Fibroblast of lung (primary cell): ENCODE data around the gene SPATA12. TPM values are rescaled to one million over a fixed set of nuclear protein-coding genes. Genes with fewer than 3 reads are reported as not detected.

ENCODE experiments used
- DNase-seq, 2 donors: peaks; one replicate each; pipeline versions ENCODE4 v3.0.0 to v3.0.0-alpha.2; 2010; ENCODE audit warnings: low read depth in 2 of 2
- H2AFZ ChIP-seq: 2 replicates; pipeline ENCODE4 v1.5.1; 2012; ENCODE audit warnings: low read length, control low read depth, inconsistent platforms
- H3K27ac ChIP-seq: 2 replicates; pipeline ENCODE4 v1.5.1; 2011; ENCODE audit warnings: low read length, control low read depth; ENCODE audit not compliant: insufficient read depth
- H3K27me3 ChIP-seq: 2 replicates; pipeline ENCODE4 v1.5.1; 2011; ENCODE audit warnings: mild to moderate bottlenecking, low read length; ENCODE audit not compliant: control insufficient read depth, insufficient read depth
- H3K36me3 ChIP-seq: 2 replicates; pipeline ENCODE4 v1.5.1; 2011; ENCODE audit warnings: low read length; ENCODE audit not compliant: control insufficient read depth, insufficient read depth
- H3K4me1 ChIP-seq: 2 replicates; pipeline ENCODE4 v1.5.1; 2011; ENCODE audit warnings: low read length; ENCODE audit not compliant: control insufficient read depth, insufficient read depth; ENCODE audit errors: extremely low read depth
- H3K4me2 ChIP-seq: 2 replicates; pipeline ENCODE4 v1.5.1; 2011; ENCODE audit warnings: low read length, control low read depth; ENCODE audit not compliant: insufficient read depth; ENCODE audit errors: extremely low read depth
- H3K4me3 ChIP-seq, 4 experiments: fragments of 200-600 bp in 1 of 4; sonication (generic) in 1 of 4; replicated peaks in 1 of 4; 2 replicates each; pipeline ENCODE4 v1.5.1; 2011 to 2016; ENCODE audit warnings: low read length in 4 of 4, low read depth in 3 of 4, mild to moderate bottlenecking in 3 of 4, control low read depth in 2 of 4, inconsistent platforms in 1 of 4, mixed read lengths in 1 of 4; ENCODE audit not compliant: insufficient read depth in 1 of 4; ENCODE audit errors: control extremely low read depth in 1 of 4
- H3K79me2 ChIP-seq: 2 replicates; pipeline ENCODE4 v1.5.1; 2012; ENCODE audit warnings: mild to moderate bottlenecking, low read length, inconsistent platforms; ENCODE audit not compliant: control insufficient read depth, insufficient read depth
- H3K9ac ChIP-seq: 2 replicates; pipeline ENCODE4 v1.5.1; 2011; ENCODE audit warnings: mild to moderate bottlenecking, low read length, control low read depth; ENCODE audit not compliant: insufficient read depth
- H3K9me3 ChIP-seq: 2 replicates; pipeline ENCODE4 v1.5.1; 2012; ENCODE audit warnings: low read depth, low read length; ENCODE audit not compliant: control insufficient read depth, insufficient read depth
- H4K20me1 ChIP-seq: 2 replicates; pipeline ENCODE4 v1.5.1; 2011; ENCODE audit warnings: low read length; ENCODE audit not compliant: control insufficient read depth, insufficient read depth; ENCODE audit errors: extremely low read depth
- EZH2 ChIP-seq: IDR thresholded peaks from 2 replicates; pipeline ENCODE4 v1.5.1; 2012; ENCODE audit warnings: low read length, control low read depth, mild to moderate bottlenecking; ENCODE audit errors: missing control alignments
- polyA plus RNA-seq, 2 donors: library from polyadenylated mRNA; depleted of rRNA in 1 of 2; stranded (reverse) in 1 of 2; unstranded in 1 of 2; fragments of >200 nt; gene quantifications; 2 replicates each; pipeline ENCODE4 v1.2.1, GENCODE V29; 2011 to 2012; ENCODE audit warnings: missing spikeins in 1 of 2
- total RNA-seq: library from RNA; depleted of rRNA; stranded (reverse); fragments of >200 nt; gene quantifications from 2 replicates; pipeline ENCODE4 v1.2.1, GENCODE V29; 2014
- TF ChIP-seq, protein P1 (sequence below), 2 donors: IDR thresholded peaks in 1 of 2; conservative IDR thresholded peaks in 1 of 2; 1 replicate in 1 of 2; 2 replicates in 1 of 2; pipeline ENCODE4 v1.5.1; 2011 to 2012; ENCODE audit warnings: low read length in 2 of 2, control low read depth in 1 of 2, inconsistent platforms in 1 of 2, low read depth in 1 of 2, mild to moderate bottlenecking in 1 of 2

Gene SPATA12
- total and polyA plus RNA-seq, 2 donors (not counting 1 experiment from before 2014, with no cell fraction given) = not detected

DNA sequence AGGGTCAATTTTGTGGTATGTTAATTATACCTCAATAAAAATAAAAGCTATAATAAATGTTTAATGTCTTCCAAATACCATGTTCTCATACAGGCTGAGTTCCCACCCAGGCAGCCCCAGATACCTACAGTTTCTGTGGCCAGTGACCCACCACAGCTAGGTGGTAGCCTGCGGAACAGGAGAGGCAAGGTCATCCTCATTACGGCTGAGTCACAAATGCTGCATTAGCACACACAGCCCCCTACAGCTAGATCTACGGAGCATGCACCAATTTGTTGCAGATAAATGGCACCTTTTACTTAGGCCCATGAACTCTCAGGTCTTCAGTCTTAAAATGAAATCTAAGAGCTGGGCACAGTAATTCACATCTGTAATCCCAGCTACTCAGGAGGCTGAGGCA, 5.1 kb downstream of the SPATA12 start:
- Histone ChIP-seq H3K4me1 (peaks cover 8% of the 10 kb centered on the region), H3K4me2 (no peak overlapping the region)
- DNase-seq = peak in 1 of 2 donors; percentile 89

DNA sequence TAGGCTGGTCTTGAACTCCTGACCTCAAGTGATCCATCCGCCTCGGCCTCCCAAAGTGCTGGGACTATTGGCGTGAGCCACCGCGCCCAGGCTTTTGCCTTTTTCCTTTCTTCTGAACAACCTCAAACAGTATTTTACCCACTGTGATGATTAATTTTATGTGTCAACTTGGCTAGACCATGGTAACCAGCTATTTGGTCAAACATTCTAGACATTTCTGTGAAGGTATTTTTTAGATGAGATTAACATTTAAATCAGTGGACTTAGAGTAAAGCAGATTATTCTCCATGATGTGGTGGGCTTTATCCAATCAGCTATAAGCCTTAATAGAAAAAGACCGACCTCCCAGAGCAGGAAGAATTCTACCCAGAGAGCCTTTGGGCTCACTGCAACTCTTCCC, 6.0 kb downstream of the SPATA12 start:
- Histone ChIP-seq H3K36me3 (no peaks in the 10 kb centered on the region), H3K4me1 (peaks cover 7% of the 10 kb centered on the region), H3K4me3 (no peak overlapping the region), H3K79me2 (no peaks in the 10 kb centered on the region), H4K20me1 (no peaks in the 10 kb centered on the region), H2AFZ (no peak overlapping the region), H3K9ac (no peak overlapping the region), H3K27ac (no peak overlapping the region), H3K9me3 (no peaks in the 10 kb centered on the region), H3K27me3 (no peaks in the 10 kb centered on the region), H3K4me2 (no peak overlapping the region)
- no peak for TF ChIP-seq EZH2
- TF ChIP-seq, protein P1, sequence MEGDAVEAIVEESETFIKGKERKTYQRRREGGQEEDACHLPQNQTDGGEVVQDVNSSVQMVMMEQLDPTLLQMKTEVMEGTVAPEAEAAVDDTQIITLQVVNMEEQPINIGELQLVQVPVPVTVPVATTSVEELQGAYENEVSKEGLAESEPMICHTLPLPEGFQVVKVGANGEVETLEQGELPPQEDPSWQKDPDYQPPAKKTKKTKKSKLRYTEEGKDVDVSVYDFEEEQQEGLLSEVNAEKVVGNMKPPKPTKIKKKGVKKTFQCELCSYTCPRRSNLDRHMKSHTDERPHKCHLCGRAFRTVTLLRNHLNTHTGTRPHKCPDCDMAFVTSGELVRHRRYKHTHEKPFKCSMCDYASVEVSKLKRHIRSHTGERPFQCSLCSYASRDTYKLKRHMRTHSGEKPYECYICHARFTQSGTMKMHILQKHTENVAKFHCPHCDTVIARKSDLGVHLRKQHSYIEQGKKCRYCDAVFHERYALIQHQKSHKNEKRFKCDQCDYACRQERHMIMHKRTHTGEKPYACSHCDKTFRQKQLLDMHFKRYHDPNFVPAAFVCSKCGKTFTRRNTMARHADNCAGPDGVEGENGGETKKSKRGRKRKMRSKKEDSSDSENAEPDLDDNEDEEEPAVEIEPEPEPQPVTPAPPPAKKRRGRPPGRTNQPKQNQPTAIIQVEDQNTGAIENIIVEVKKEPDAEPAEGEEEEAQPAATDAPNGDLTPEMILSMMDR (conservative IDR thresholded peaks at IDR 0.05 in 1 of 2, IDR thresholded peaks at IDR 0.05 in 1 of 2; ENCODE audit: low read depth in 1 of 2, low read length in 2 of 2) = no peak
- DNase-seq = peak in 1 of 2 donors; percentile 65

More for the DNA sequence above, 5.1 kb downstream of the SPATA12 start:
- Histone ChIP-seq H3K9me3 (no peaks in the 10 kb centered on the region), H4K20me1 (no peaks in the 10 kb centered on the region), H3K9ac (no peak overlapping the region), H3K36me3 (no peaks in the 10 kb centered on the region), H3K27me3 (no peaks in the 10 kb centered on the region), H3K27ac (no peak overlapping the region), H2AFZ (no peak overlapping the region), H3K4me3 (no peak overlapping the region), H3K79me2 (no peaks in the 10 kb centered on the region)
- no peak for TF ChIP-seq EZH2
- TF ChIP-seq, protein P1 (conservative IDR thresholded peaks at IDR 0.05 in 1 of 2, IDR thresholded peaks at IDR 0.05 in 1 of 2; ENCODE audit: low read depth in 1 of 2, low read length in 2 of 2) = no peak

DNA sequence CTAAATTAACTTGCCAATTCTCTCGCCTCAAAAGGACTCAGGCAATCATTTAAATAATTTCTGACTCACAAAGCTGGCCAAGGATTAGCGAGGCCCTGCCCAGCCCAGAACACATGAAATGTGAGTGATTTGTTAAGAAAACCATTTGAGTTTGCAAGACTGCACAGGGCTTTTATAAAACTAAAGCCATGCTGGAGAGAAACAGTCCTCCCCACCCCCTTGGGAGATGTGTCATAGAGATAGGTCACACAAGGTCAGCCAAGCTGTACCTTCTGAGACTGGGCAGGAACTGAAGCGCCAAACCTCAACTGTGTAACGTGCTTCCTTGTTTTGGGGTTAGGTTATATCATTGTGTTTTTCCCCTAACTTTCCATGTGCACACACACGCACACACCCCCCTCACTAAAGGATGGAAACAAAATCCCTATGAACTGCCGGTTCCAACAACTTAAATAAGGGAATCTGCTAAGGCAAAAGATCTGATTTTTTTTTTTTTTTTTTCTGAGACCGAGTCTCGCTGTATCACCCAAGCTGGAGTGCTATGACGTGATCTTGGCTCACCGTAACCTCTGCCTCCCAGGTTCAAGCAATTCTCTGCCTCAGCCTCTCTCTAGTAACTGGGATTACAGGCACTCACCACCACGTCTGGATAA, 8.1 kb downstream of the SPATA12 start:
- Histone ChIP-seq H3K36me3 (no peaks in the 10 kb centered on the region), H3K79me2 (no peaks in the 10 kb centered on the region), H4K20me1 (no peaks in the 10 kb centered on the region), H3K4me1 (peaks cover 7% of the 10 kb centered on the region), H3K4me3 (peak overlapping the region in 1 of 4 experiments; percentile 4), H3K9ac (no peak overlapping the region), H3K9me3 (no peaks in the 10 kb centered on the region), H3K27ac (no peak overlapping the region), H3K27me3 (no peaks in the 10 kb centered on the region), H2AFZ (no peak overlapping the region), H3K4me2 (no peak overlapping the region)
- peak; percentile 88 to 92 for DNase-seq
- no peak for TF ChIP-seq EZH2
- TF ChIP-seq, protein P1 (conservative IDR thresholded peaks at IDR 0.05 in 1 of 2, IDR thresholded peaks at IDR 0.05 in 1 of 2; ENCODE audit: low read depth in 1 of 2, low read length in 2 of 2) = no peak
